Tibial nerve (tissue), 4 donors: ENCODE results near the gene ROR1.

Source experiments
- CTCF ChIP-seq, 5 experiments: fragments of 200-600 bp in 3 of 5; fragments of 450-650 bp in 2 of 5; sonication (generic) in 3 of 5; IDR thresholded peaks; one replicate each; pipeline ENCODE4 v1.5.1; 2016 to 2019; ENCODE audit warnings: antibody characterized with exemption in 5 of 5, mild to moderate bottlenecking in 3 of 5, moderate library complexity in 2 of 5
- EP300 ChIP-seq, 2 donors: sonication (generic); formaldehyde crosslinking; IDR thresholded peaks; one replicate each; pipeline ENCODE4 v1.6.1; 2017; ENCODE audit warnings: antibody characterized with exemption in 2 of 2, mild to moderate bottlenecking in 1 of 2
- POLR2A ChIP-seq, 2 donors: fragments of 450-650 bp; IDR thresholded peaks; one replicate each; pipeline ENCODE4 v1.6.1; 2017; ENCODE audit warnings: antibody characterized with exemption in 2 of 2, mild to moderate bottlenecking in 2 of 2, moderate library complexity in 2 of 2

GRCh38 chr1:63812071-63812700 lies 38.4 kb downstream of the ROR1 start:
- TF ChIP-seq CTCF (IDR thresholded peaks at IDR 0.05) (no peak), POLR2A (IDR thresholded peaks at IDR 0.05) (no peak), EP300 (IDR thresholded peaks at IDR 0.05) (no peak)
